ENCODE data around the gene MECP2.
A peak's percentile ranks its signal among the peaks of the same experiment; 100 is the strongest.

The MECP2 gene

GRCh38 chrX:154084449-154085300 lies 12.8 kb downstream of the MECP2 start:
- TF ChIP-seq, protein P1, sequence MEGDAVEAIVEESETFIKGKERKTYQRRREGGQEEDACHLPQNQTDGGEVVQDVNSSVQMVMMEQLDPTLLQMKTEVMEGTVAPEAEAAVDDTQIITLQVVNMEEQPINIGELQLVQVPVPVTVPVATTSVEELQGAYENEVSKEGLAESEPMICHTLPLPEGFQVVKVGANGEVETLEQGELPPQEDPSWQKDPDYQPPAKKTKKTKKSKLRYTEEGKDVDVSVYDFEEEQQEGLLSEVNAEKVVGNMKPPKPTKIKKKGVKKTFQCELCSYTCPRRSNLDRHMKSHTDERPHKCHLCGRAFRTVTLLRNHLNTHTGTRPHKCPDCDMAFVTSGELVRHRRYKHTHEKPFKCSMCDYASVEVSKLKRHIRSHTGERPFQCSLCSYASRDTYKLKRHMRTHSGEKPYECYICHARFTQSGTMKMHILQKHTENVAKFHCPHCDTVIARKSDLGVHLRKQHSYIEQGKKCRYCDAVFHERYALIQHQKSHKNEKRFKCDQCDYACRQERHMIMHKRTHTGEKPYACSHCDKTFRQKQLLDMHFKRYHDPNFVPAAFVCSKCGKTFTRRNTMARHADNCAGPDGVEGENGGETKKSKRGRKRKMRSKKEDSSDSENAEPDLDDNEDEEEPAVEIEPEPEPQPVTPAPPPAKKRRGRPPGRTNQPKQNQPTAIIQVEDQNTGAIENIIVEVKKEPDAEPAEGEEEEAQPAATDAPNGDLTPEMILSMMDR (conservative IDR thresholded peaks at IDR 0.05; ENCODE audit: low read depth, low read length) = no peak
- no peak overlapping the region for H3K4me3 ChIP-seq (ENCODE audit: low read depth, low read length)
- no peak for DNase-seq (ENCODE audit: low read depth)

DNA sequence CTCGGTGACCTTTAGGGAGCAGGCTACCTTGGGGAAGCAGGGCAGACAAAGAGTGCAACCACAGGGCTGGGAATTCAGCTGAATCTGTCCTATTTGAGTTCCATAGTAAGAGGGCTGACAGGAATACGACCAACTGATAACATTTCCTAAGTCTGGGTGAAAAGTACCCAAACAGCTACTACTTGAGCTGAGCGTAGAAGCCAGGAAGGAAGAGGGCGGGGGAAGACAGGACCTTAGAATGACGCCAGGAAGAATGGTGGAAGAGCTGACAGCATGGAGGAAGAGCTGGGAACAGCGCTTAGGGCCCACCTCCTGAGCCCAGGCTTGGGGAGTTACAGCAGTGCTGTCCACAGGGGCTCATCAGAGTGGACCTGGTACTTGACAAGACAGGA lies 14.4 kb downstream of the MECP2 start:
- DNase-seq (ENCODE audit: low read depth) = no peak
- TF ChIP-seq, protein P1 (conservative IDR thresholded peaks at IDR 0.05; ENCODE audit: low read depth, low read length) = no peak
- no peak overlapping the region for H3K4me3 ChIP-seq (ENCODE audit: low read depth, low read length)

- DNase-seq (ENCODE audit: low read depth) = peak; percentile 75
- TF ChIP-seq, protein P1 (conservative IDR thresholded peaks at IDR 0.05; ENCODE audit: low read depth, low read length) = no peak
- H3K4me3 ChIP-seq (ENCODE audit: low read depth, low read length) = no peak overlapping the region
Measured at GRCh38 chrX:154082396-154083125, 15.0 kb downstream of the MECP2 start.

GRCh38 chrX:154077101-154077500 lies 20.4 kb downstream of the MECP2 start:
- DNase-seq (ENCODE audit: low read depth) = no peak
- TF ChIP-seq, protein P1 (conservative IDR thresholded peaks at IDR 0.05; ENCODE audit: low read depth, low read length) = no peak

DNA sequence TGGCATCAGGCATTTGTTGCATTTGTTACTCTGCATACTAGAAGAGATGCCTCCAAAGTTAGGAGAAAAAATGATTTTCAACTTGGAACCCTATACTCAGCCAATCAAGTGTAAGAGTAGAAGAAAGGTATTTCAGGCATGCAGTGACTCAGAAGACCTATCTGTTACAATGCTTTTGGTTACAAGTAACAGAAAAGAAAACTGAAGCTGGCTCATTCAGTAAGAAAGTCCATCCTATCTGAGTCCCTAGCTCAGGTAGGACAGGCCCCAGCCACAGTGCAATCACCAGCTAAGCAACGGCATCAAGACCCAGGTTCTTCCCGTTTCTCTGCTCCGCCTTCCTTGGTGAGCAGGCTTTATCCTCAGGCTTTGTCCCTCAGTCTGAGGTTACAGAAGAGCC lies 23.3 kb downstream of the MECP2 start:
- H3K4me3 ChIP-seq (ENCODE audit: low read depth, low read length) = no peak overlapping the region
- DNase-seq (ENCODE audit: low read depth) = peak; percentile 81
- TF ChIP-seq, protein P1 (conservative IDR thresholded peaks at IDR 0.05; ENCODE audit: low read depth, low read length) = no peak

More at GRCh38 chrX:154077101-154077500, 20.4 kb downstream of the MECP2 start:
- no peak overlapping the region for H3K4me3 ChIP-seq (ENCODE audit: low read depth, low read length)

GRCh38 chrX:154072192-154072591 lies 25.3 kb downstream of the MECP2 start:
- TF ChIP-seq, protein P1 (conservative IDR thresholded peaks at IDR 0.05; ENCODE audit: low read depth, low read length) = no peak
- H3K4me3 ChIP-seq (ENCODE audit: low read depth, low read length) = no peak overlapping the region
- DNase-seq (ENCODE audit: low read depth) = no peak

All from choroid plexus epithelial cell (primary cell).